Sigmoid colon (tissue), 4 donors: ENCODE results near the gene CPT1C.

ENCODE experiments used
- EP300 ChIP-seq, 4 donors: sonication (generic); formaldehyde crosslinking; IDR thresholded peaks; one replicate each; pipeline ENCODE4 v1.6.1; 2017; ENCODE audit warnings: antibody characterized with exemption in 4 of 4
- TF ChIP-seq, protein P1 (sequence below), 4 experiments: fragments of 450-650 bp in 3 of 4; fragments of 200-600 bp in 1 of 4; IDR thresholded peaks; one replicate each; pipeline ENCODE4 v1.5.1; 2016 to 2019; ENCODE audit warnings: antibody characterized with exemption in 4 of 4, mild to moderate bottlenecking in 3 of 4, moderate library complexity in 2 of 4

DNA sequence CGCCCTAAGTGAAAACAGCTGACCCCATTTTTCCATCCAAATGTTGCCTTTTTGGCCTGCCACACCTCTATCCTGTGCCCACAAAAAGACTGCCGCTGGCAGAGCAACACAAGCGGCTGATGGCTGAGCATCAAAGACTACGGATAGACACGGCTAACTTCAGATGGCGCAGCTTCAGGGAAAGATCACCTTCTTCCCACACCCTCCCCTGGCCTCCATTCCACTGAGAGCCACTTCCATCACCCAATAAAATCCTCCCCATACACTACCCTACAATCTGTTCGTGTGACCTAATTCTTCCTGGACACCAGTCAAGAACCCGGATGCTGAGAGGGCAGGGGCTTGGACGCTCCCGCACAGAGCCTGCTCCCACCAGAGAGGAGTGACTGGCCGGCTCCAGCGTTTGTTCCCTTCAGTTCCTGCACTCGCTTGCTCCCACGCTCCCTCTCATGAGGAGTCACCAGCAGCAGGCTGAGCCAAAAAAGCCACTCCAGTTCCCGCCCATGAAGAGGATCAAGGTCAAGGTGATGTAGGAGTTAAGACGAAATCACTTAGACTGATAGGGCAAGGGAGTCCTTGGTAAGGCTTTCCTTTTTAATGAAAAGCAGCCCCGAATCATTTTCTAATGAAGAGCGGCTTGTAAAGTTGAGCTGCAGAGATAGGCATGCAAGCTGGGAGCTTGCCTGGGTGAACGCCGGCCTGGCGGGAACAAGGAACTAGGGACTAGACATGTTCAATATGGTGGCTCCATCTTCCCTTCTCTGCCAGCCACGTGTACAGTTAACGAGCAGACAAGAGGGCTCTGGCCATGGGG is 36.5 kb downstream of the CPT1C start:
- TF ChIP-seq EP300 (IDR thresholded peaks at IDR 0.05) = no peak
- TF ChIP-seq, protein P1, sequence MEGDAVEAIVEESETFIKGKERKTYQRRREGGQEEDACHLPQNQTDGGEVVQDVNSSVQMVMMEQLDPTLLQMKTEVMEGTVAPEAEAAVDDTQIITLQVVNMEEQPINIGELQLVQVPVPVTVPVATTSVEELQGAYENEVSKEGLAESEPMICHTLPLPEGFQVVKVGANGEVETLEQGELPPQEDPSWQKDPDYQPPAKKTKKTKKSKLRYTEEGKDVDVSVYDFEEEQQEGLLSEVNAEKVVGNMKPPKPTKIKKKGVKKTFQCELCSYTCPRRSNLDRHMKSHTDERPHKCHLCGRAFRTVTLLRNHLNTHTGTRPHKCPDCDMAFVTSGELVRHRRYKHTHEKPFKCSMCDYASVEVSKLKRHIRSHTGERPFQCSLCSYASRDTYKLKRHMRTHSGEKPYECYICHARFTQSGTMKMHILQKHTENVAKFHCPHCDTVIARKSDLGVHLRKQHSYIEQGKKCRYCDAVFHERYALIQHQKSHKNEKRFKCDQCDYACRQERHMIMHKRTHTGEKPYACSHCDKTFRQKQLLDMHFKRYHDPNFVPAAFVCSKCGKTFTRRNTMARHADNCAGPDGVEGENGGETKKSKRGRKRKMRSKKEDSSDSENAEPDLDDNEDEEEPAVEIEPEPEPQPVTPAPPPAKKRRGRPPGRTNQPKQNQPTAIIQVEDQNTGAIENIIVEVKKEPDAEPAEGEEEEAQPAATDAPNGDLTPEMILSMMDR (IDR thresholded peaks at IDR 0.05) = no peak
